ENCODE results near the gene SGSM2. TPM values are rescaled to one million over a fixed set of nuclear protein-coding genes. Genes with fewer than 3 reads are reported as not detected.

SGSM2 gene
- total RNA-seq, 1 experiment from 2014 or later: 65.6 TPM

GRCh38 chr17:2347805-2348685 lies 10.7 kb downstream of the SGSM2 start:
- peak overlapping the region; percentile 90 for H3K27ac Mint-ChIP-seq (ENCODE audit: unreplicated experiment)
- Histone ChIP-seq H3K27me3 (replicated peaks; ENCODE audit: control insufficient read depth, insufficient read depth, low read length) (no peaks in the 10 kb centered on the region), H3K4me1 (peaks cover 32% of the 10 kb centered on the region), H3K9me3 (no peaks in the 10 kb centered on the region), H3K36me3 (ENCODE audit: control insufficient read depth, insufficient read depth, low read length) (peaks cover under 1% of the 10 kb centered on the region), H3K4me3 (ENCODE audit: low read depth, low read length) (no peak overlapping the region)
- DNase-seq: peak; percentile 96 to 97
- peak overlapping the region; percentile 59 for H3K4me3 Mint-ChIP-seq (ENCODE audit: unreplicated experiment)
- H3K36me3 Mint-ChIP-seq (ENCODE audit: insufficient read depth, unreplicated experiment): peaks cover 26% of the 10 kb centered on the region
- no peaks in the 10 kb centered on the region for H3K9me3 Mint-ChIP-seq (ENCODE audit: unreplicated experiment)
- ChIA-PET POLR2A (interaction anchor here (0.6 to 1.5 kb wide), 8 partner anchors 10 to 229 kb away, joined by 3 to 29 read pairs (median 5); partner anchors contain the start of genes METTL16, SGSM2, SMG6 and SRR), CTCF (interaction anchor here (0.6 to 1.5 kb wide), 7 partner anchors 11 to 68 kb away, joined by 3 to 20 read pairs (median 4); partner anchors contain the start of genes SGSM2, SMG6, SRR and TSR1)
- intact Hi-C loops (cut with micrococcal nuclease; ENCODE audit: unreplicated experiment): loop anchor here (1.0 kb wide), 1 partner anchor 10 kb away; no protein-coding TSS in a partner anchor
- H3K4me1 Mint-ChIP-seq (ENCODE audit: low read depth, unreplicated experiment): peaks cover 21% of the 10 kb centered on the region
- BruUV-seq (replicated peaks): TSS peak; percentile 42
- H3K27me3 Mint-ChIP-seq (ENCODE audit: insufficient read depth, unreplicated experiment): no peaks in the 10 kb centered on the region
- no peak for TF ChIP-seq CTCF (IDR thresholded peaks at IDR 0.05; ENCODE audit: insufficient read depth in 1 of 2, low read depth in 1 of 2, low read length in 1 of 2, severe bottlenecking in 1 of 2, unreplicated experiment in 1 of 2)

GRCh38 chr17:2351269-2351668 lies 14.0 kb downstream of the SGSM2 start:
- POLR2A ChIA-PET: no interaction called here
- Mint-ChIP-seq H3K27ac (ENCODE audit: unreplicated experiment) (no peak overlapping the region), H3K4me1 (ENCODE audit: low read depth, unreplicated experiment) (peaks cover 14% of the 10 kb centered on the region), H3K36me3 (ENCODE audit: insufficient read depth, unreplicated experiment) (peaks cover 15% of the 10 kb centered on the region), H3K9me3 (ENCODE audit: unreplicated experiment) (no peaks in the 10 kb centered on the region), H3K4me3 (ENCODE audit: unreplicated experiment) (no peak overlapping the region), H3K27me3 (ENCODE audit: insufficient read depth, unreplicated experiment) (no peaks in the 10 kb centered on the region)
- Histone ChIP-seq H3K9me3 (no peaks in the 10 kb centered on the region), H3K27me3 (replicated peaks; ENCODE audit: control insufficient read depth, insufficient read depth, low read length) (no peaks in the 10 kb centered on the region), H3K4me1 (peaks cover 31% of the 10 kb centered on the region), H3K36me3 (ENCODE audit: control insufficient read depth, insufficient read depth, low read length) (no peaks in the 10 kb centered on the region; the same call in 1 of the 2 replicates), H3K4me3 (ENCODE audit: low read depth, low read length) (no peak overlapping the region)
- CTCF ChIA-PET: interaction anchor here (0.5 kb wide), 1 partner anchor 25 kb away, joined by 3 read pairs; no protein-coding TSS in a partner anchor
- no TSS peak for BruUV-seq (replicated peaks)
- intact Hi-C loops (cut with micrococcal nuclease; ENCODE audit: unreplicated experiment): loop anchor here (5.0 kb wide), 1 partner anchor 299 kb away; no protein-coding TSS in a partner anchor
- no peak for DNase-seq
- no peak for TF ChIP-seq CTCF (IDR thresholded peaks at IDR 0.05; ENCODE audit: insufficient read depth in 1 of 2, low read depth in 1 of 2, low read length in 1 of 2, severe bottlenecking in 1 of 2, unreplicated experiment in 1 of 2)

- H3K36me3 Mint-ChIP-seq (ENCODE audit: insufficient read depth, unreplicated experiment): peaks cover 2% of the 10 kb centered on the region
- POLR2A ChIA-PET: no interaction called here
Observed at GRCh38 chr17:2354311-2354710, 17.0 kb downstream of the SGSM2 start.

More at GRCh38 chr17:2354311-2354710, 17.0 kb downstream of the SGSM2 start:
- Histone ChIP-seq H3K4me1 (peaks cover 6% of the 10 kb centered on the region; the same call in 1 of the 2 replicates), H3K27me3 (replicated peaks; ENCODE audit: control insufficient read depth, insufficient read depth, low read length) (no peaks in the 10 kb centered on the region), H3K4me3 (ENCODE audit: low read depth, low read length) (no peak overlapping the region), H3K9me3 (no peaks in the 10 kb centered on the region), H3K36me3 (ENCODE audit: control insufficient read depth, insufficient read depth, low read length) (no peaks in the 10 kb centered on the region; the same call in 1 of the 2 replicates)
- CTCF ChIA-PET: interaction anchor here (1.5 kb wide), 1 partner anchor 28 kb away, joined by 5 read pairs; no protein-coding TSS in a partner anchor
- H3K4me1 Mint-ChIP-seq (ENCODE audit: low read depth, unreplicated experiment): no peaks in the 10 kb centered on the region
- H3K27me3 Mint-ChIP-seq (ENCODE audit: insufficient read depth, unreplicated experiment): no peaks in the 10 kb centered on the region
- H3K4me3 Mint-ChIP-seq (ENCODE audit: unreplicated experiment): no peak overlapping the region
- intact Hi-C loops (cut with micrococcal nuclease; ENCODE audit: unreplicated experiment): loop anchor here (5.0 kb wide), 1 partner anchor 302 kb away; no protein-coding TSS in a partner anchor
- no peak overlapping the region for H3K27ac Mint-ChIP-seq (ENCODE audit: unreplicated experiment)
- no peak for DNase-seq
- H3K9me3 Mint-ChIP-seq (ENCODE audit: unreplicated experiment): no peaks in the 10 kb centered on the region
- no TSS peak for BruUV-seq (replicated peaks)
- TF ChIP-seq CTCF (IDR thresholded peaks at IDR 0.05; ENCODE audit: insufficient read depth in 1 of 2, low read depth in 1 of 2, low read length in 1 of 2, severe bottlenecking in 1 of 2, unreplicated experiment in 1 of 2): no peak
